CD4-positive, alpha-beta T cell treated with Interleukin-2 at 100 ng/mL for 4 hours (primary cell): ENCODE results near the gene RNPEPL1.

Experiments
- DNase-seq: peaks from one replicate; pipeline ENCODE4 v3.0.0-alpha.2; 2020; ENCODE audit warnings: low spot score

Gene RNPEPL1

GRCh38 chr2:240626531-240627300 lies 58.4 kb downstream of the RNPEPL1 start:
- peak; percentile 29 for DNase-seq

- DNase-seq, result no peak
Observed at GRCh38 chr2:240627736-240628506, 59.6 kb downstream of the RNPEPL1 start.

- no peak for DNase-seq
Observed at GRCh38 chr2:240628507-240628807, 60.2 kb downstream of the RNPEPL1 start.

GRCh38 chr2:240628808-240629618 lies 60.7 kb downstream of the RNPEPL1 start:
- DNase-seq, result no peak

GRCh38 chr2:240629619-240629967 lies 61.3 kb downstream of the RNPEPL1 start:
- DNase-seq, result no peak

GRCh38 chr2:240629968-240630770 lies 61.9 kb downstream of the RNPEPL1 start:
- no peak for DNase-seq
